Chondrocyte (in vitro differentiated cells): ENCODE results near the gene SUGCT. TPM values are rescaled to one million over a fixed set of nuclear protein-coding genes. Genes with fewer than 3 reads are reported as not detected.

Source experiments
- DNase-seq: peaks from one replicate; pipeline ENCODE4 v3.0.0; 2021; ENCODE audit warnings: mixed read lengths, low spot score
- H3K27ac Mint-ChIP-seq: one replicate; pipeline ENCODE4 v1.8.0; 2021; ENCODE audit warnings: mild to moderate bottlenecking, moderate library complexity, mixed read lengths; ENCODE audit not compliant: unreplicated experiment
- H3K27me3 Mint-ChIP-seq: 2 replicates; pipeline ENCODE4 v1.8.0; 2021; ENCODE audit warnings: low read depth, mixed read lengths
- H3K36me3 Mint-ChIP-seq: 2 replicates; pipeline ENCODE4 v1.8.0; 2021; ENCODE audit warnings: low read depth, mixed read lengths
- H3K4me1 Mint-ChIP-seq: 2 replicates; pipeline ENCODE4 v1.8.0; 2021; ENCODE audit warnings: low read depth, mild to moderate bottlenecking, mixed read lengths
- H3K4me3 Mint-ChIP-seq: one replicate; pipeline ENCODE4 v1.8.0; 2021; ENCODE audit warnings: mild to moderate bottlenecking, moderate library complexity, mixed read lengths; ENCODE audit not compliant: unreplicated experiment
- H3K9me3 Mint-ChIP-seq: 2 replicates; pipeline ENCODE4 v1.8.0; 2021; ENCODE audit warnings: low read depth, mixed read lengths
- CTCF ChIP-seq: fragments of 200-600 bp; sonication (generic); IDR thresholded peaks from 2 replicates; pipeline ENCODE4 v1.5.0; 2021; ENCODE audit warnings: antibody characterized with exemption, mild to moderate bottlenecking, moderate library complexity
- total RNA-seq: library from RNA; stranded (reverse); gene quantifications from 3 replicates; pipeline ENCODE4 v1.2.1, GENCODE V29; 2021

The SUGCT gene
- total RNA-seq, 1 donor from 2014 or later: 34.4 TPM

GRCh38 chr7:40866601-40867000 lies 731.8 kb downstream of the SUGCT start:
- peaks cover 16% of the 10 kb centered on the region for H3K9me3 Mint-ChIP-seq
- peaks cover 18% of the 10 kb centered on the region for H3K36me3 Mint-ChIP-seq
- no peak for DNase-seq
- peak; percentile 43 for TF ChIP-seq CTCF
- no peaks in the 10 kb centered on the region for H3K27me3 Mint-ChIP-seq
- H3K4me1 Mint-ChIP-seq: peaks cover 20% of the 10 kb centered on the region
- H3K4me3 Mint-ChIP-seq: no peak overlapping the region
- no peak overlapping the region for H3K27ac Mint-ChIP-seq

GRCh38 chr7:40870108-40870507 lies 735.3 kb downstream of the SUGCT start:
- Mint-ChIP-seq H3K27me3 (no peaks in the 10 kb centered on the region), H3K4me1 (peaks cover 18% of the 10 kb centered on the region), H3K36me3 (peaks cover 10% of the 10 kb centered on the region), H3K27ac (no peak overlapping the region), H3K4me3 (no peak overlapping the region), H3K9me3 (peaks cover 23% of the 10 kb centered on the region)
- TF ChIP-seq CTCF: no peak
- no peak for DNase-seq

GRCh38 chr7:40873248-40873647 lies 738.4 kb downstream of the SUGCT start:
- H3K36me3 Mint-ChIP-seq: peaks cover 8% of the 10 kb centered on the region
- peaks cover 8% of the 10 kb centered on the region for H3K4me1 Mint-ChIP-seq
- TF ChIP-seq CTCF: no peak
- H3K27ac Mint-ChIP-seq: no peak overlapping the region
- peaks cover 28% of the 10 kb centered on the region for H3K9me3 Mint-ChIP-seq
- H3K27me3 Mint-ChIP-seq: no peaks in the 10 kb centered on the region
- H3K4me3 Mint-ChIP-seq: no peak overlapping the region
- DNase-seq: no peak

GRCh38 chr7:40874756-40875155 lies 740.0 kb downstream of the SUGCT start:
- H3K4me1 Mint-ChIP-seq: peaks cover 8% of the 10 kb centered on the region
- no peak overlapping the region for H3K27ac Mint-ChIP-seq
- H3K9me3 Mint-ChIP-seq: peaks cover 24% of the 10 kb centered on the region
- H3K27me3 Mint-ChIP-seq: no peaks in the 10 kb centered on the region
- no peak for DNase-seq
- no peak for TF ChIP-seq CTCF
- no peak overlapping the region for H3K4me3 Mint-ChIP-seq
- H3K36me3 Mint-ChIP-seq: peaks cover 6% of the 10 kb centered on the region

GRCh38 chr7:40876601-40877000 lies 741.8 kb downstream of the SUGCT start:
- Mint-ChIP-seq H3K27me3 (no peaks in the 10 kb centered on the region), H3K9me3 (peaks cover 16% of the 10 kb centered on the region), H3K4me1 (peaks cover 17% of the 10 kb centered on the region), H3K27ac (no peak overlapping the region), H3K4me3 (no peak overlapping the region), H3K36me3 (no peaks in the 10 kb centered on the region)
- no peak for TF ChIP-seq CTCF
- DNase-seq: no peak
